ENCODE data around the gene PSORS1C1. TPM values are rescaled to one million over a fixed set of nuclear protein-coding genes. Genes with fewer than 3 reads are reported as not detected.
"Not testable (repeated sequence)": the region's sequence is repeated elsewhere in the genome, so short reads cannot be mapped to it uniquely, and the experiment has no call there.

The PSORS1C1 gene
- total RNA-seq, 2 donors from 2014 or later = 0.67 TPM; not detected in 1

DNA sequence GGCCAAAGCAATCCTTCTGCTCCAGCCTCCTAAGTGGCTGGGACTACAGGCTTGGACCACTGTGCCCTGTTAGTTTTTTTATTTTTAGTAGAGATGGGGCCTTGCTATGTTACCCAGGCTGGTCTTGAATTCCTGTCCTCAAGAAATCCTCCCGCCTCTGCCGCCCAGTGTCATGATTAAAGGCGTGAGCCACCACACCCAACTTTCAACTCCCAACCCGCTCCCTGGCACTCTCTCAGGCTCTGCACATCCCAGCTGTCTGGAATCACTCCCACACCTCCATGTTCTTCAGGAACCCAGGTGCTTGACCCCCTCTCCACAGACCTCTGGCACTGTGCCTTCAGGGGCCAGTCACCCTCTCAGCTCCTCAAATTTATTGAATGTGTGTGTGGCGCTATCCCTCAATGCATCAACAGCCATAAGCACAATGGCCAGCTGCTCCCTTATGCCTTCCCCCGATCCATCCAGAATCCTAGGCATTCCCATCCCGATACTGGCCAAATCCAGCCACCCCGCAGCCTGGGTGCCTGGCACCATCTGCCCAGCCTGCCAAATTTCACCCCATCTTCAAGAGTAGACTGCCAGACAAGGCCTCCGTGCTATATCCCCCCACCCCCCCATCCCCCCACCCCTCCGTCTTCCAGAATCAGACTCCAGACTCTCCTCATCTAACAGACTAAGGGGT, 56.5 kb downstream of the PSORS1C1 start:
- no peak overlapping the region for H3K4me3 Mint-ChIP-seq
- H3K9me3 Mint-ChIP-seq = no peaks in the 10 kb centered on the region
- H3K27me3 Mint-ChIP-seq (ENCODE audit: low read depth) = no peaks in the 10 kb centered on the region
- ATAC-seq (replicated peaks in 1 of 2) (no peak), DNase-seq (no peak)
- H3K36me3 Mint-ChIP-seq (ENCODE audit: insufficient read depth in 2 of 2) = peaks cover 0 to 2% of the 10 kb centered on the region in 2 donors
- no peak overlapping the region for H3K27ac Mint-ChIP-seq
- H3K4me1 Mint-ChIP-seq (ENCODE audit: low read depth) = peaks cover 5% of the 10 kb centered on the region

DNA sequence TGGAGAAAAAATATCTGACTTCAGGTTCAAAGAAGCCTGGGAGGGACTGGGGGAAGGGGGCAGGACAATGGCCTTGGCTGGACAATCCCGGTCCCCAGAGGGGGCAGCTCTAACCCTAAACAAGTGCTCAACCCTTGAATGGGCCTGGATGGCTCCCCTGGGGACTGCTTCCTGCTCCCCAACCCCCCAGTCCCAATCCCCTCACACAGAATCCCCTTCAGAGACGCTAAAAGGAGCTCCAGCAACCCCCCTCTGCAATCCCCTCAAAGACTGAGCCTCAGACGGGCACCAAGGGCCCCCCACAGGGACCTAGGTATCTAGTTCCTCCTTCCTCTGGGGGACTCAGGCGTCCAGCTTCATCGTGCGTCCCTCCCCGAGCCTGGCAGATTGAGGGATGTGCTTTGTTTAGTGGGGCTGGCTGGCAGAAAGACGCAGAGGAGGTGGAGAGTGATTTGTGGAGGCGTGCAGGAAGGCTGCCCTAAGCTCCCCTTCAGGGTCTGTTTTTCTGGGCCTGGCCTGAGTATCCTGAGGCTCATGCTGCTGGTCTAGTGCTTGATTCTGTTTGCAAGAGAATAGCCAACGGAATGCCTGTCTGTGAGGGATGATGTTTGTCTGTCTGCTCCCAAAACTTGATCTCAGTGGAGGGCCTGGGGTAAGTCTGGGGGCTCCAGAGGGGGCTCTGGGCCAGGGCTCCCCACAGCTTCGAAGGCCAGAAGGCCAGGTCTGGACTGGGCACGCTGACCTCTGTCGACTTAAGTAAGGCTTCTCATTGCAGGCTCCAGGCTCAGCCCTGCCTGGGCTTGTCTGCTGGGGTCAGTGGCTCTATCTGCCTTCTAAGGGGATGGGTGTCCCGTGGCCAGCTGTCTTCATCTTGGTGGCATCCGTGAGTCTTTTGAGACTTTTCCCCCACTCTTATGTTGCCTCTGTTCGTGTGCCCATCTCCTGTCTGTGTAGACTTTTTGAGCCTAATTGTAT, 57.6 kb downstream of the PSORS1C1 start:
- DNase-seq (no peak), ATAC-seq (replicated peaks in 1 of 2) (no peak)
- Mint-ChIP-seq H3K9me3 (no peaks in the 10 kb centered on the region), H3K27ac (no peak overlapping the region), H3K4me3 (no peak overlapping the region), H3K4me1 (ENCODE audit: low read depth) (peaks cover 5% of the 10 kb centered on the region), H3K27me3 (ENCODE audit: low read depth) (no peaks in the 10 kb centered on the region), H3K36me3 (ENCODE audit: insufficient read depth in 2 of 2) (peaks cover 0 to 2% of the 10 kb centered on the region in 2 donors)

DNA sequence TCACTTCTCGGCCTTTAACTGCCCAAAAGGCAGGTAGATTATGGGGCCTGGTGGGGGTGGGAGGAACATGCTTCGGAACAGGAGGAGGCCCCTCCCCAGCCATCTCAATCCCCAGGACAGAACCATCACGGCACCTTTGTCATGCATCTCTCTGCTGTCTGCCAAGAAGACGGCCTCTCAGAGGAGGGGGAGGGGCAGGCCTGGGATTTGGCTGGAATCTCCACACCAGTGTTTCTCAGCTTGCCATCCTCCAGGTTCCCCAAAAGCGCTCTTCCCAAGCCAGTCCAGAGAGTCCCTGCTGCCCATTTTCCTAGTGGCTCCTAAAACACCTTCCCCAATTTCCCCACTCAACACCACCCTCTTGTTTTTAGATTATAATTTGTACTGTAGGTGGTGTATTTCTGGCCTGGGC, 58.4 kb downstream of the PSORS1C1 start:
- Mint-ChIP-seq H3K9me3 (no peaks in the 10 kb centered on the region), H3K4me1 (ENCODE audit: low read depth) (peaks cover 5% of the 10 kb centered on the region), H3K27me3 (ENCODE audit: low read depth) (no peaks in the 10 kb centered on the region), H3K27ac (peak overlapping the region; percentile 23), H3K4me3 (no peak overlapping the region), H3K36me3 (ENCODE audit: insufficient read depth in 2 of 2) (peaks cover 0 to 2% of the 10 kb centered on the region in 2 donors)
- DNase-seq (no peak), ATAC-seq (replicated peaks in 1 of 2) (no peak)

DNA sequence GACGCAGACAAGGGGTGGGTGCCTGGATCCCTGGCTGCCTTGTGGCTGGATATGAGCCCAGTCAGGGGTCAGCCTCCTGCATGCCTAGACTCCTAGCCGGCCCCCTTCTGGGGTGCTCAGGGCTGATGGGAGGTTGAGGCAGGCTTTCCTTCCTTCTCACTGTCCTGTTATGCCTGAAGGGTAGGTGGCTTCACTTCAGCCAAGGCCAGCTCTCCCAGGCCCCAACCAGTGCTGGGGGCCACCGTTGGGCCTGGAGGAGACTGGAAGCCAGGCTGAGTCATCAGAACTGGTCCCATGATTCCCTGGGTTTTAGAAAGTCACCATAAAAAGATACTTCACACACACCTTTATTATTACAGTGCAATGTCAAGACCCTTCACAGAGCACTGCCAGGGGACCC, 58.8 kb downstream of the PSORS1C1 start:
- no peaks in the 10 kb centered on the region for H3K27me3 Mint-ChIP-seq (ENCODE audit: low read depth)
- no peak overlapping the region for H3K4me3 Mint-ChIP-seq
- DNase-seq = no peak
- peaks cover 9% of the 10 kb centered on the region for H3K4me1 Mint-ChIP-seq (ENCODE audit: low read depth)
- peaks cover 0 to 2% of the 10 kb centered on the region in 2 donors for H3K36me3 Mint-ChIP-seq (ENCODE audit: insufficient read depth in 2 of 2)
- H3K27ac Mint-ChIP-seq = peak overlapping the region; percentile 23
- no peak for ATAC-seq (replicated peaks in 1 of 2)
- H3K9me3 Mint-ChIP-seq = no peaks in the 10 kb centered on the region

DNA sequence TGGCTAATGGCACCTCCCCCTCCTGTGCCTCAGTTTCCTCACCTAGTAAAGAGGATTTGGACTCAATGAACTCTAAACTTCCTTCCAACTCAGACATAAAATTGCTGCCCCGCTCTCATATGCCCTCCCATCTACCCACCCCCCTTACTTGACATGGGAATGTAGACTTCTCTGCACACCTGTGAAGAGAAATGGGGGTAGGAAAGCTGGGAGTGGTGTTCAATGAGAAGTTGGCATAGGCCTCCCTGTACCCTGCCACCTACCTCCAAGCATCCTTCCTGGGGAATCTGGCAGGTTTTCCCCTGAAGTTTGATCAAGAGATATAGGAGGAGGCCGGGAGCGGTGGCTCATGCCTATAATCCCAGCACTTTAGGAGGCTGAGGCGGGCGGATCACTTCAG, 59.8 kb downstream of the PSORS1C1 start:
- peaks cover 0 to 1% of the 10 kb centered on the region in 2 donors for H3K36me3 Mint-ChIP-seq (ENCODE audit: insufficient read depth in 2 of 2)
- no peak overlapping the region for H3K4me3 Mint-ChIP-seq
- DNase-seq (no peak), ATAC-seq (replicated peaks in 1 of 2) (no peak)
- no peaks in the 10 kb centered on the region for H3K9me3 Mint-ChIP-seq
- H3K27me3 Mint-ChIP-seq (ENCODE audit: low read depth) = no peaks in the 10 kb centered on the region
- H3K4me1 Mint-ChIP-seq (ENCODE audit: low read depth) = peaks cover 19% of the 10 kb centered on the region
- no peak overlapping the region for H3K27ac Mint-ChIP-seq

DNA sequence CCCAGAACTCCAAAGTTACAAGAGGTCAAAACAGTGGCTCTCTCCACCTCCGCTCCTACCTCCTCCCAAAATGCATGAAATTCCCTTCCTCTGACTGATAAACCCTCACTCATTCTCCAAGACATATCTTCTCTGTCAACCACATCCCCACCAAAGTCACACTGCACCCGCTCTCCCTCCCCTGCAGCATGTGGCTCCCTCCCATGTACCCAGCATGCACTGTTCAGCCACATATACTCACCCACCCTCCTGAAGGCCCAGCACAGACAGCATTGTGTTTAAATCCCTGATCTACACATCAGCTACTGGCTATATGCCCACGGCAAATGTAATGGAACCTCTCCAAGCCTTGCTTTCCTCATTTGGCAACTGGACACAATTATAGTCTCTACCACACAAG, 61.4 kb downstream of the PSORS1C1 start:
- no peak overlapping the region for H3K27ac Mint-ChIP-seq
- no peak for ATAC-seq (replicated peaks in 1 of 2)
- no peaks in the 10 kb centered on the region for H3K9me3 Mint-ChIP-seq
- H3K27me3 Mint-ChIP-seq (ENCODE audit: low read depth) = no peaks in the 10 kb centered on the region
- DNase-seq = no peak
- H3K4me1 Mint-ChIP-seq (ENCODE audit: low read depth) = peaks cover 25% of the 10 kb centered on the region
- H3K4me3 Mint-ChIP-seq = no peak overlapping the region
- no peaks in the 10 kb centered on the region for H3K36me3 Mint-ChIP-seq (ENCODE audit: insufficient read depth in 2 of 2)

DNA sequence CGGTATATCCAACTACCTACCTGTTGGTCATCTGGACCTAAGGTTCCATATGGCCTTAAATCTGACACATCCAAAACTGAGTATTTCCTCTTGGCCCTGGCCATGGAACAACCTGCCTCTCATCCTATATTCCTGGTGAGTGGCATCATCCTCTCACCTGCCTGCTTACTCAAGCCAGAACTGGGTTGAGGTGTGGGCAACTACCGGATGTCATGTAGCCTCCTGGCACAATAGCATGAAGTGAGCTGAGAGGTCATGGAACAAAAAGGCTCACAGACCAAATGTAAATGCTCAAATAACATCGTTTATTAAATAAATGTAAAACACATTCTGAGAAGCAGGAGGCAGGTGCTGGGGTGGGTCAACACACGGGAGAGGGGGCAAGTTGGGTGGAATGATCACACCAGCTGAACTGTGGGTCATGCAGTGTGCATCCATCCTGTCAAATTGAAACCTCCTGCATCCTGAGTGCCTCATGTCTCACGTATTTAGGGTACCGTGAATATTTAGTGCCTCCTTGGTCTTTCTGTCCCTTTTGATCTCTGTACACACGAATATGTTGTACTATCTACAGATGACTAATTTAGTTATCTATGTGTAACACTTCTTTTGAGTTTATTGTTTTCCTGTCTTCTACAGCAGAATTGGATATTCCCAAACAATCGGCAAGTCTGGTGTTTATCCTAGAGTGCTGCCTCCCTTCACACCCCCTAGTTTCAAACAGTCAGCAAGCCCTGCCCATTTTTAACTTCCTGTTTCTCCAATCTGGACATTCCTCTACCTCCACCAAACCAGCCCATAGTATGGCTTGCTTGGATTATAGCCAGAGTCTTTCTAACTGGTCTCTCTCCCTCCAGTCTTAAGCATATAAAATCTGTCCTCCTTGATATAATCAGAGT, 63.8 kb downstream of the PSORS1C1 start:
- DNase-seq = no peak
- peak overlapping the region; percentile 11 to 62 for H3K4me3 Mint-ChIP-seq
- no peaks in the 10 kb centered on the region for H3K9me3 Mint-ChIP-seq
- H3K27me3 Mint-ChIP-seq (ENCODE audit: low read depth) = no peaks in the 10 kb centered on the region
- no peaks in the 10 kb centered on the region for H3K36me3 Mint-ChIP-seq (ENCODE audit: insufficient read depth in 2 of 2)
- H3K4me1 Mint-ChIP-seq (ENCODE audit: low read depth) = peaks cover 25% of the 10 kb centered on the region
- peak overlapping the region; percentile 48 for H3K27ac Mint-ChIP-seq
- peak; percentile 52 to 86 for ATAC-seq (replicated peaks in 1 of 2)

DNA sequence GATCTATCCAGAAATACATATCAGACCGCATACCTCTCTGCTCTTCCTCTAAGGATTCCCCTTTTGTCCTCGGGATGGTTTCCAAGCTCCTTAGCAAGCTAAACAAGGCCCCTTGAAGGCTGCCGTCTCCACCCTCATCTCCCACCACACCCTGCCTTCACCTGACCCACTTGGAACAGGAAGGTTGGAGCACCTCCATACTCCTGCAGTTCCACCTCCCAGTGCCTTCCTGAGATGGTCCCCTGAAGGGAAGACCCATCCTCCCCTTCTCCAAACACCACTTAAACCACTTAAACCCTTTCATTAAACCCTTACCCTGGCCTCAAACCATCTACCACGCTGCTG, 64.4 kb downstream of the PSORS1C1 start:
- ATAC-seq (replicated peaks in 1 of 2) (no peak), DNase-seq (no peak)
- Mint-ChIP-seq H3K4me3 (peak overlapping the region; percentile 11 to 62), H3K27me3 (ENCODE audit: low read depth) (no peaks in the 10 kb centered on the region), H3K4me1 (ENCODE audit: low read depth) (peaks cover 25% of the 10 kb centered on the region), H3K27ac (peak overlapping the region; percentile 48), H3K36me3 (ENCODE audit: insufficient read depth in 2 of 2) (no peaks in the 10 kb centered on the region), H3K9me3 (no peaks in the 10 kb centered on the region)

DNA sequence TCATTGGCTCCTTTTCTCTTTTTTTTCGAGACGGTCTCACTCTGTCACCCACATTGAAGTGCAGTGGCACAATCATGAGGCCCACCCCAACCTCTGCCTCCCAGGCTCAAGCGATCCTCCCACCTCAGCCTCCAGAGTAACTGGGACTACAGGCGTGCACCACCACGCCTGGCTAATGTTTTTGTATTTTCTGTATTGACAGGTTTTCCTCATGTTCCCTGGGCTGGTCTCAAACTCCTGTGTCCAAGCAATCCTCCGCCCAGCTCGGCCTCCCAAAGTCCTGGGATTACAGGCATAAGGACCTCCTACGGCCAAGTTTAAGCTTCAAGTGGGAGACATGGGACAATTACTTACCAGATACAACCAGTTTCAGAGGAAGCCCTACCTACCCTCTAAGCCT, 65.3 kb downstream of the PSORS1C1 start:
- H3K4me1 Mint-ChIP-seq (ENCODE audit: low read depth) = peaks cover 25% of the 10 kb centered on the region
- ATAC-seq (replicated peaks in 1 of 2) (no peak), DNase-seq (no peak)
- H3K9me3 Mint-ChIP-seq = no peaks in the 10 kb centered on the region
- H3K4me3 Mint-ChIP-seq = peak overlapping the region; percentile 73 to 85
- H3K27ac Mint-ChIP-seq = no peak overlapping the region
- H3K36me3 Mint-ChIP-seq (ENCODE audit: insufficient read depth in 2 of 2) = no peaks in the 10 kb centered on the region
- H3K27me3 Mint-ChIP-seq (ENCODE audit: low read depth) = no peaks in the 10 kb centered on the region

DNA sequence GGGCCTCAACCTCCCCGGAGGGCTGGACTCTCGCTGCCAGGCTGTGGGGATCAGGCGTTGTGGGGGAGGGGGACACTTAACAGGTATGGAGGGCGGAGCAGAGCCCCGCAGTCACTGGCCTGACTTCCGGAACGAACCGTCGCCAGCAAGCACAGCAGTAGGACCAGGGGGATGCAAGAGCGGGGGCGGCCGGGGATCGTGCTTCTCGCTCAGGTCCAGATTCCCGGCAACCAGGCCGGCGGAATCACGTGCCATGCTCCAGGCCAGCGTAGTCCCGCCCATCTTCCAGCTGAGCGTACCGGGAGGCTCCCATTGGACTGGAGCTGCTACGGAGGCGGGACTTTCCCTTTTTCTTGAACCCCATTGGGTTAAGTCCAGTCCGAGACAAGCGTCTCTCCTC, 65.9 kb downstream of the PSORS1C1 start:
- DNase-seq (peak; percentile 67 to 81), ATAC-seq (replicated peaks in 1 of 2) (peak; percentile 85 to 96)
- H3K4me3 Mint-ChIP-seq = peak overlapping the region; percentile 73 to 85

DNA sequence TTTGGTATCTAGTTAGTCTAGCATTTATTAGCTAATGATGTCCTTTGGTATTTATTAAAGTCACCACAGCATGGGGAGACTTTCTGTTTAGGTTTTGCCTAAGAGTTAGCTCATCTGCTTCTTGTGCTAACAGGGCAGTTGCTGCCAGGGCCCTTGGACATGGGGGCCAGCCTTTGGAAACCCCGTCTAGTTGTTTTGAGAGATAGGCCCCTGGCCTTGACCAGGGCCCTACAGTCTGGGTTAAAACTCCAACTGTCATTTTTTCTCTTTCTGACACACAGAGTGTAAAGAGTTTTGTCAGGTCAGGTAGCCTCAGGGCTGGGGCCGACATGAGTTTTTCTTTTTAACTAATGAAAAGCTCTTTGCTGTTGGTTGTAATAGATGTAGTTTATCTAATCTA, 68.7 kb downstream of the PSORS1C1 start:
- not testable (repeated sequence) for ATAC-seq (replicated peaks in 1 of 2); H3K36me3 Mint-ChIP-seq (ENCODE audit: insufficient read depth in 2 of 2); H3K27ac Mint-ChIP-seq; H3K9me3 Mint-ChIP-seq; DNase-seq; H3K4me3 Mint-ChIP-seq; H3K27me3 Mint-ChIP-seq (ENCODE audit: low read depth)
- peaks cover 29% of the 10 kb centered on the region for H3K4me1 Mint-ChIP-seq (ENCODE audit: low read depth)

More for the DNA sequence above, 65.9 kb downstream of the PSORS1C1 start:
- Mint-ChIP-seq H3K36me3 (ENCODE audit: insufficient read depth in 2 of 2) (no peaks in the 10 kb centered on the region), H3K4me1 (ENCODE audit: low read depth) (peaks cover 27% of the 10 kb centered on the region), H3K27me3 (ENCODE audit: low read depth) (no peaks in the 10 kb centered on the region), H3K27ac (no peak overlapping the region), H3K9me3 (no peaks in the 10 kb centered on the region)

DNA sequence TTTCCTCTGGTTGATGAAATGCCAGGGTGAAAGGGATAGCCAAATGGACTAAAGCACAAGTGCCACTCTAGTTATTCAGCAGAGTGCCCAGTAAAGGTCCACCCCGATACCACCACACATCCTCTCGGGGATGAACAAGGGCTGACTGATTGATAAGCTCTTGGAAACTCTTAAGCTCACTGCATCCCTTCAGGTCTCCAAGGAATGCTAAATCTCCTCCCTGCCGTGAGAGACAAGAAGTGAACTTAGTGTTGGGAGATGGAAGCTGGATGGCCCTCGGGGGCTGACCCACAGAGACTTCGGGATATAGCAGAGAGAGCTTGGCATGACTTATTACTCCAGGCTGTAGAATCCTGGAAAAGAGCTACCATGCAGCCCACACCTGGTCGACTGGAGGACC, 69.3 kb downstream of the PSORS1C1 start:
- not testable (repeated sequence) for DNase-seq; ATAC-seq (replicated peaks in 1 of 2); H3K4me3 Mint-ChIP-seq; H3K9me3 Mint-ChIP-seq; H3K27ac Mint-ChIP-seq; H3K27me3 Mint-ChIP-seq (ENCODE audit: low read depth); H3K36me3 Mint-ChIP-seq (ENCODE audit: insufficient read depth in 2 of 2)
- peaks cover 24% of the 10 kb centered on the region for H3K4me1 Mint-ChIP-seq (ENCODE audit: low read depth)

DNA sequence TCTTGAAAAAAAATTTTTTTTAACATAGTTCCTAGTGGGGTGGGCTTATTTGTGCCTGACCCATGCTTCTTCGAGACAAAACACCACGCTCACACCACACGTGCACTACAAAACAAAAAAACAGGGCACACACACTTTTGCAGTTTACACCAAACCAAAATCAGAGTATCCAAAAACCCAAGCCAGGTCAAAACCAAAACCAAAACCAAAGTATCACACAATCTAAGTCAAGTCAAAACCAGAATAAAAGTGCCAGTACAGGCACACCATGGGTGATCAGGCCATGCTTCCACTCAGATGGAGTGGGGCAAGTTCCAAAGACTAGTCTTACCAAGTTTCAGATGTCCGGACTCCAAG, 71.1 kb downstream of the PSORS1C1 start:
- not testable (repeated sequence) for H3K9me3 Mint-ChIP-seq; DNase-seq; H3K27me3 Mint-ChIP-seq (ENCODE audit: low read depth); H3K4me3 Mint-ChIP-seq; H3K27ac Mint-ChIP-seq; H3K36me3 Mint-ChIP-seq (ENCODE audit: insufficient read depth in 2 of 2)
- ATAC-seq (replicated peaks in 1 of 2) = peak in 1 of 2 donors; percentile 41
- peaks cover 16% of the 10 kb centered on the region for H3K4me1 Mint-ChIP-seq (ENCODE audit: low read depth)

Data from activated T-cell treated with anti-CD3 and anti-CD28 coated beads, Interleukin-2, amount 50 U/mL, for 72 hours (primary cell).